ENCODE results near the gene PDSS2.

Gene PDSS2

DNA sequence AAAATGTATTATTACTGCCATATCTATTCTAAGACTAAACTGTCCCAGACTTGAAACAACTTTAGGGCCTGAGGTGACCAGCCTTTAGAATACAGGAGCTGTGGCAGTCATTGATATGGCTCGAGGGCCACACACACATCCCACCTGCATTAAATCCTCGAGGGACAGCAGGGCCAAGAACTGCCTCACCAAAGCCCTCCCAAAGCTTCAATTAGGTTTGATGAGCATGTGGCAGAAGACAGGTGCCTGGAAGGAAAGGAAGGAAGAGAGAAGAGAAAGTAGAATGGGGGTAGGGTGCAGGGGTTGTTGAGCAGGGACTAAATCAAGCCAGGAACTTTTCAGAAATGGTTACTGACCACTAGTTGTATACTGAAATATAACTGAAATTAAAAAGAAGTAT, 115.0 kb downstream of the PDSS2 start:
- TF ChIP-seq, protein P1, sequence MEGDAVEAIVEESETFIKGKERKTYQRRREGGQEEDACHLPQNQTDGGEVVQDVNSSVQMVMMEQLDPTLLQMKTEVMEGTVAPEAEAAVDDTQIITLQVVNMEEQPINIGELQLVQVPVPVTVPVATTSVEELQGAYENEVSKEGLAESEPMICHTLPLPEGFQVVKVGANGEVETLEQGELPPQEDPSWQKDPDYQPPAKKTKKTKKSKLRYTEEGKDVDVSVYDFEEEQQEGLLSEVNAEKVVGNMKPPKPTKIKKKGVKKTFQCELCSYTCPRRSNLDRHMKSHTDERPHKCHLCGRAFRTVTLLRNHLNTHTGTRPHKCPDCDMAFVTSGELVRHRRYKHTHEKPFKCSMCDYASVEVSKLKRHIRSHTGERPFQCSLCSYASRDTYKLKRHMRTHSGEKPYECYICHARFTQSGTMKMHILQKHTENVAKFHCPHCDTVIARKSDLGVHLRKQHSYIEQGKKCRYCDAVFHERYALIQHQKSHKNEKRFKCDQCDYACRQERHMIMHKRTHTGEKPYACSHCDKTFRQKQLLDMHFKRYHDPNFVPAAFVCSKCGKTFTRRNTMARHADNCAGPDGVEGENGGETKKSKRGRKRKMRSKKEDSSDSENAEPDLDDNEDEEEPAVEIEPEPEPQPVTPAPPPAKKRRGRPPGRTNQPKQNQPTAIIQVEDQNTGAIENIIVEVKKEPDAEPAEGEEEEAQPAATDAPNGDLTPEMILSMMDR (conservative IDR thresholded peaks at IDR 0.05; ENCODE audit: low read length), result no peak
- no peak for TF ChIP-seq EZH2phosphoT487 (IDR thresholded peaks at IDR 0.05; ENCODE audit: borderline replicate concordance)
- Histone ChIP-seq H3K9me3 (ENCODE audit: insufficient read depth, low read depth, low read length) (no peaks in the 10 kb centered on the region), H3K79me2 (ENCODE audit: insufficient read depth, low read length) (no peaks in the 10 kb centered on the region), H4K20me1 (ENCODE audit: insufficient read depth, low read length, poor library complexity, severe bottlenecking) (no peaks in the 10 kb centered on the region), H3K9ac (ENCODE audit: low read depth, low read length, poor library complexity, severe bottlenecking) (peak overlapping the region; percentile 59), H3K27me3 (ENCODE audit: insufficient read depth, low read length, poor library complexity, severe bottlenecking) (no peaks in the 10 kb centered on the region), H3K4me3 (ENCODE audit: low read length, poor library complexity, severe bottlenecking) (no peak overlapping the region), H3K9me2 (replicated peaks; ENCODE audit: low read depth, low read length) (no peaks in the 10 kb centered on the region), H3K4me2 (ENCODE audit: low read depth, low read length, poor library complexity, severe bottlenecking) (peak overlapping the region; percentile 72), H2AFZ (ENCODE audit: low read length) (peak overlapping the region; percentile 54; the same call in 1 of the 2 replicates), H3F3A (ENCODE audit: low read depth) (0 out of 2 replicates have a peak, but pooled peaks cover 2% of the 10 kb centered on the region), H3K4me1 (ENCODE audit: insufficient read depth, low read length, poor library complexity, severe bottlenecking) (peaks cover 50% of the 10 kb centered on the region), H3K36me3 (ENCODE audit: insufficient read depth, low read length) (no peaks in the 10 kb centered on the region)

DNA sequence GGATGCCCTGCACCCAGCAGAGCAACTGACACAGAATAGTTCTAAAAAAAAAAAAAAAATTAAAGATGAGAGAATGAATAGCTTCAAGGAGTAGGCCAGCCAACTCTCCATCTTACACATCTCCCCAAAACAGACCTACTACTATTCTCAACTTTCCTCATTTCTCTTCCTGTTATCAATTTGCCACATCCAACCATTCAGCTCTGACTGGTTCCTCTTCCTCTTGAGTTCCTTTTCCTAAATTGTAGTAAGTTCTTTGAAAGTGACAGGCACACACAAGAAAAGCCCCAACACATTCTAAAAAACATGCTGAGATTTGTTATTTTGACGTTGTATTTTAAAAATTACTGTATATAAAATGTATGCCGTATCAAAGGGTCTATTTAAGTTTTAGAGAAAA, 117.2 kb downstream of the PDSS2 start:
- no peaks in the 10 kb centered on the region for H3K9me3 ChIP-seq (ENCODE audit: insufficient read depth, low read depth, low read length)
- no peaks in the 10 kb centered on the region for H3K27me3 ChIP-seq (ENCODE audit: insufficient read depth, low read length, poor library complexity, severe bottlenecking)
- no peaks in the 10 kb centered on the region for H3K79me2 ChIP-seq (ENCODE audit: insufficient read depth, low read length)
- no peaks in the 10 kb centered on the region for H3K36me3 ChIP-seq (ENCODE audit: insufficient read depth, low read length)
- H3F3A ChIP-seq (ENCODE audit: low read depth), result 0 out of 2 replicates have a peak, but pooled peaks cover 2% of the 10 kb centered on the region
- H3K4me2 ChIP-seq (ENCODE audit: low read depth, low read length, poor library complexity, severe bottlenecking), result no peak overlapping the region
- no peaks in the 10 kb centered on the region for H4K20me1 ChIP-seq (ENCODE audit: insufficient read depth, low read length, poor library complexity, severe bottlenecking)
- H3K9me2 ChIP-seq (replicated peaks; ENCODE audit: low read depth, low read length), result no peaks in the 10 kb centered on the region
- no peak overlapping the region for H2AFZ ChIP-seq (ENCODE audit: low read length)
- H3K4me3 ChIP-seq (ENCODE audit: low read length, poor library complexity, severe bottlenecking), result no peak overlapping the region
- H3K4me1 ChIP-seq (ENCODE audit: insufficient read depth, low read length, poor library complexity, severe bottlenecking), result peaks cover 67% of the 10 kb centered on the region
- H3K9ac ChIP-seq (ENCODE audit: low read depth, low read length, poor library complexity, severe bottlenecking), result no peak overlapping the region
- TF ChIP-seq, protein P1 (conservative IDR thresholded peaks at IDR 0.05; ENCODE audit: low read length), result no peak
- no peak for TF ChIP-seq EZH2phosphoT487 (IDR thresholded peaks at IDR 0.05; ENCODE audit: borderline replicate concordance)

GRCh38 chr6:107340881-107341280, 118.5 kb downstream of the PDSS2 start:
- no peak overlapping the region for H2AFZ ChIP-seq (ENCODE audit: low read length)
- H3K4me1 ChIP-seq (ENCODE audit: insufficient read depth, low read length, poor library complexity, severe bottlenecking), result peaks cover 68% of the 10 kb centered on the region
- H3K79me2 ChIP-seq (ENCODE audit: insufficient read depth, low read length), result no peaks in the 10 kb centered on the region
- H3K9ac ChIP-seq (ENCODE audit: low read depth, low read length, poor library complexity, severe bottlenecking), result no peak overlapping the region
- H3K9me2 ChIP-seq (replicated peaks; ENCODE audit: low read depth, low read length), result no peaks in the 10 kb centered on the region
- H3K4me3 ChIP-seq (ENCODE audit: low read length, poor library complexity, severe bottlenecking), result no peak overlapping the region
- no peaks in the 10 kb centered on the region for H3K36me3 ChIP-seq (ENCODE audit: insufficient read depth, low read length)
- H3F3A ChIP-seq (ENCODE audit: low read depth), result no peaks in the 10 kb centered on the region
- H3K27me3 ChIP-seq (ENCODE audit: insufficient read depth, low read length, poor library complexity, severe bottlenecking), result no peaks in the 10 kb centered on the region
- H4K20me1 ChIP-seq (ENCODE audit: insufficient read depth, low read length, poor library complexity, severe bottlenecking), result no peaks in the 10 kb centered on the region
- TF ChIP-seq, protein P1 (conservative IDR thresholded peaks at IDR 0.05; ENCODE audit: low read length), result no peak
- TF ChIP-seq EZH2phosphoT487 (IDR thresholded peaks at IDR 0.05; ENCODE audit: borderline replicate concordance), result no peak
- no peak overlapping the region for H3K4me2 ChIP-seq (ENCODE audit: low read depth, low read length, poor library complexity, severe bottlenecking)
- H3K9me3 ChIP-seq (ENCODE audit: insufficient read depth, low read depth, low read length), result no peaks in the 10 kb centered on the region
